Smooth muscle cell (in vitro differentiated cells): ENCODE data around the gene C17orf50. TPM values are rescaled to one million over a fixed set of nuclear protein-coding genes. Genes with fewer than 3 reads are reported as not detected.
"Not testable (repeated sequence)": the region's sequence is repeated elsewhere in the genome, so short reads cannot be mapped to it uniquely, and the experiment has no call there.

Source experiments
- DNase-seq: peaks from one replicate; lab custom pipeline; 2025; ENCODE audit not compliant: unreplicated experiment; lab: John Stamatoyannopoulos, UW
- H2AFZ ChIP-seq: fragments of 200-600 bp; sonication (generic); 2 replicates; pipeline ENCODE4 v1.6.0; 2016; ENCODE audit warnings: antibody characterized with exemption, low read depth, mild to moderate bottlenecking
- H3F3A ChIP-seq: fragments of 200-600 bp; sonication (generic); 2 replicates; pipeline ENCODE4 v1.6.0; 2017; ENCODE audit warnings: antibody characterized with exemption, low read depth
- H3K27ac ChIP-seq: fragments of 200-600 bp; sonication (generic); 2 replicates; pipeline ENCODE4 v1.5.1; 2016; ENCODE audit warnings: low read depth, mild to moderate bottlenecking
- H3K27me3 ChIP-seq: fragments of 200-600 bp; sonication (generic); 2 replicates; pipeline ENCODE4 v1.6.1; 2016; ENCODE audit warnings: low read depth, mild to moderate bottlenecking
- H3K36me3 ChIP-seq: fragments of 200-600 bp; sonication (generic); 2 replicates; pipeline ENCODE4 v1.5.1; 2016; ENCODE audit warnings: low read depth
- H3K4me1 ChIP-seq: fragments of 200-600 bp; sonication (generic); 2 replicates; pipeline ENCODE4 v1.5.1; 2016; ENCODE audit warnings: low read depth
- H3K4me2 ChIP-seq: fragments of 200-600 bp; sonication (generic); 2 replicates; pipeline ENCODE4 v1.6.0; 2016; ENCODE audit warnings: mild to moderate bottlenecking
- H3K4me3 ChIP-seq: fragments of 200-600 bp; sonication (generic); 2 replicates; pipeline ENCODE4 v1.5.1; 2016; ENCODE audit warnings: mild to moderate bottlenecking
- H3K79me2 ChIP-seq: fragments of 200-600 bp; sonication (generic); 2 replicates; pipeline ENCODE4 v1.6.0; 2016; ENCODE audit warnings: low read depth, mild to moderate bottlenecking
- H3K9ac ChIP-seq: fragments of 200-600 bp; sonication (generic); 2 replicates; pipeline ENCODE4 v1.6.0; 2016; ENCODE audit warnings: low read depth
- H3K9me3 ChIP-seq: fragments of 200-600 bp; sonication (generic); replicated peaks from 2 replicates; pipeline ENCODE4 v1.5.1; 2016; ENCODE audit warnings: low read depth
- H4K20me1 ChIP-seq: fragments of 200-600 bp; sonication (generic); 2 replicates; pipeline ENCODE4 v1.6.0; 2016; ENCODE audit warnings: low read depth
- WGBS: methylation state at CpG from one replicate; pipeline ENCODE4 v1.1.7; 2016; ENCODE audit warnings: low lambda C conversion rate; 5-methylcytosine and 5-hydroxymethylcytosine counted together
- polyA plus RNA-seq: library from polyadenylated mRNA; unstranded; fragments of >200 nt; fragmentation: Nextera tagmentation; extraction: Ambion mirVana; gene quantifications from 2 replicates; pipeline ENCODE4 v1.2.1, GENCODE V29; 2016
- total RNA-seq: library from RNA; depleted of rRNA; stranded (reverse); fragments of >200 nt; gene quantifications from 2 replicates; pipeline ENCODE4 v1.2.3, GENCODE V29; 2014
- TF ChIP-seq, protein P1 (sequence below): fragments of 200-600 bp; sonication (generic); IDR thresholded peaks from 2 replicates; pipeline ENCODE4 v1.5.1; 2017; ENCODE audit warnings: borderline replicate concordance, mild to moderate bottlenecking, antibody characterized with exemption; ENCODE audit not compliant: insufficient read depth, poor library complexity, severe bottlenecking

Gene C17orf50
- total and polyA plus RNA-seq, 2 experiments from 2014 or later, result 0.33 TPM; not detected in 1

DNA sequence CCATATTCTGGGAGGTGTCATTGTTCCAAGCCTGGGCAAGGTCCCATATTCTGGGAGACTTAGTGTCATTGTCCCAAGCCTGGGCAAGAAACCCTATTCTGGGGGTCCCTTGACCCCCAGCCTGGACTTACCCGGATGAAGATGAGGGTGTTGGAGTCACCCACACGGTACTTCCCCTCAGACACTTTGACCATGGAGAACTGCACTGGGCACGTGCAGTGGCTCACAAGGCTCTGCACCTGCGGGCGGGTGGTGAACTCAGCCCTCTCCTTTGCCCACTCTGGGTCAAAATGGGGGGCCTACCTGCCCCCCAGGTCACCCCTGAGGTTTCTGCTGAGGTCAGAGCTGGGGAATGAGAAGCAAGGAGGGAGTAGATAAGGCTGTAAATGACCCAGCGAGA is 11.7 kb upstream of the C17orf50 start:
- Histone ChIP-seq H3K9me3 (no peaks in the 10 kb centered on the region), H2AFZ (no peak overlapping the region), H3F3A (no peaks in the 10 kb centered on the region), H4K20me1 (no peaks in the 10 kb centered on the region), H3K4me3 (no peak overlapping the region), H3K36me3 (no peaks in the 10 kb centered on the region), H3K79me2 (no peaks in the 10 kb centered on the region), H3K27ac (no peak overlapping the region), H3K4me1 (no peaks in the 10 kb centered on the region), H3K27me3 (peaks cover 16% of the 10 kb centered on the region), H3K9ac (no peak overlapping the region), H3K4me2 (no peak overlapping the region)
- no peak for DNase-seq
- TF ChIP-seq, protein P1, sequence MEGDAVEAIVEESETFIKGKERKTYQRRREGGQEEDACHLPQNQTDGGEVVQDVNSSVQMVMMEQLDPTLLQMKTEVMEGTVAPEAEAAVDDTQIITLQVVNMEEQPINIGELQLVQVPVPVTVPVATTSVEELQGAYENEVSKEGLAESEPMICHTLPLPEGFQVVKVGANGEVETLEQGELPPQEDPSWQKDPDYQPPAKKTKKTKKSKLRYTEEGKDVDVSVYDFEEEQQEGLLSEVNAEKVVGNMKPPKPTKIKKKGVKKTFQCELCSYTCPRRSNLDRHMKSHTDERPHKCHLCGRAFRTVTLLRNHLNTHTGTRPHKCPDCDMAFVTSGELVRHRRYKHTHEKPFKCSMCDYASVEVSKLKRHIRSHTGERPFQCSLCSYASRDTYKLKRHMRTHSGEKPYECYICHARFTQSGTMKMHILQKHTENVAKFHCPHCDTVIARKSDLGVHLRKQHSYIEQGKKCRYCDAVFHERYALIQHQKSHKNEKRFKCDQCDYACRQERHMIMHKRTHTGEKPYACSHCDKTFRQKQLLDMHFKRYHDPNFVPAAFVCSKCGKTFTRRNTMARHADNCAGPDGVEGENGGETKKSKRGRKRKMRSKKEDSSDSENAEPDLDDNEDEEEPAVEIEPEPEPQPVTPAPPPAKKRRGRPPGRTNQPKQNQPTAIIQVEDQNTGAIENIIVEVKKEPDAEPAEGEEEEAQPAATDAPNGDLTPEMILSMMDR, result no peak
- WGBS, result 94% methylated on average over 6 of the region's 6 CpGs

DNA sequence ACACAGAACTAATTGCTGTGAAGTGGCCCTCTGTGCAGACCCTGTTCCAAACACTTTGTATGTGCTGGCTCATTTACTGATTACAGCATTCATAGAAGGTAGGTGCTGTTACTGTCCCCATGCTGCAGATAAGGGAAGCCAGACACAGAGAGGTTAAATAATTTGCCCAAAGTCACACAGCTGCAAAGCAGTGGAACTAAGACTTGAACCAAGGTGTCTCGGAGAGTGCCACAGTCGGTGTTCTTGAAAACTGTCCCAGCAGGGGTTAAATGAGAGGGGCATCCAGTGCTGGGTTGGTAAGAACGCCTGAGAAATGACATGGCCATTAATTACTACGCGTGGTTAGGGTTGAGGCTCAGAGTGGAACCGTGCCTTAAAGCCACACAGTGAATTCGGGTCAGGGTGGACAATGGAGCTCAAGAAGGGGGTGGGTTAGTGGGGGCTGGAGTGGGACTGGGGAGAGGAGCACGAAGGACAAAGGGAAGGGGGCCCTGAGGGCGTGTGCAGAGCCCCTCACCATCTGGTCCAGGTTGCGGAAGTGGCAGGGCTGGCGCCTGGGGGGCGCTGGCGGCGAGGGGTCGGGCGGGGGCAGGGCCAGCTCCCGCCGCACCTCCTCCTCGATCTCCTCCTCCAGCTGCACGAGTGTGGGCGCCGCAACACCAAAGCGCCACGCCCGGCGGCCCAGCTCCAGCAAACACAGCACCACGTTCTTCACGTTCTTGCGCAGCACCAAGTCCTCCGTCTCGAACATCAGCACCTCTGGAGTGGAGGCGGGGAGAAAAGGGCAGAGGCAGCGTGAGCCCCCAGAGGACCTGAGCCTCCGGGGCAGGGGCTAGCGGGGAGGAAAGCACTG is 10.9 kb upstream of the C17orf50 start:
- TF ChIP-seq, protein P1, result no peak
- no peak overlapping the region for H3K9ac ChIP-seq
- no peaks in the 10 kb centered on the region for H4K20me1 ChIP-seq
- H3K4me1 ChIP-seq, result no peaks in the 10 kb centered on the region
- no peaks in the 10 kb centered on the region for H3F3A ChIP-seq
- 21% methylated on average over 27 of the region's 35 CpGs for WGBS
- no peak overlapping the region for H3K27ac ChIP-seq
- H3K4me3 ChIP-seq, result peak overlapping the region; percentile 24
- no peaks in the 10 kb centered on the region for H3K79me2 ChIP-seq
- no peak for DNase-seq
- H3K36me3 ChIP-seq, result no peaks in the 10 kb centered on the region
- no peak overlapping the region for H2AFZ ChIP-seq
- peaks cover 16% of the 10 kb centered on the region for H3K27me3 ChIP-seq
- H3K4me2 ChIP-seq, result peak overlapping the region; percentile 73
- no peaks in the 10 kb centered on the region for H3K9me3 ChIP-seq

DNA sequence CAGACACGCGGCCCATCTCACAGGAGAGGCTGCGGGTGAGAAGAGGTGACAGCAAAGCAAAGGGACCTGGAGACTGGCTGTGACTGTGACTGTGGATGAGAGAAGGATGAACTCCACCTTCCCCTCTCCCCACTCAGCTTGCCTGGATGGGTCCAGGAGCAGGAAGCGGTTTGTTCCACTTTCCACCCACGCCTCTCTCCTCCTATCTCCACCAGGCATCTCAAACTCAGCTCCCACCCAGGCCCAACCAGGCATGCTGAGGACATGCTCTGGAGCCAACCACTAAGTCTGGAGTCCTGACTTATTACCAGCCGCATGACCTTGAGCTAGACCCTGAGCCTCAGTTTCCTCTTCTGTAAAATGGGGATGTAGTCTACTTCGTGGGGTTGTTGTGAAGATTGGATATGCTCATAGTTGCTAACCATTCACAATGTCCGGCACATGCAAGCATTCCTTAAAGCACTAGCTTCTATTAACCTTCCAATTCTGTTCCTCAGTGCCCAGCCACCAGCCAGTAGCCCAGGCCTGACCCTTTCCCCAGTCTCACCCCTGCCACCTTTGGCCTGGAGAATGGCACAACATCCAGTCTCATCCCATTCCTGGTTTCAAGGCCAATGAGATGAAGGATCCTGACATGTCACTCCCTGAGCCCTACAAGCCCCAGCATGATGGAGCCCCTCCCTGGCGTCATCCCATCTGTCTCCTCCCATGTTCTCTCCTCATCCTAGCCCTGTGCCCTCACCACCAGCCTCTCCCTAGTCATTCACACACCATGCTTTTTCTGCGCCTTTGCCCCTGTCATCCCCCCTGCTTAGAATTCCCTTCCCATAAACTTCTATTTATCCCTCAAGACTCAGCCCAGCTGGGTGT is 9.9 kb upstream of the C17orf50 start:
- Histone ChIP-seq H2AFZ (no peak overlapping the region), H3K36me3 (no peaks in the 10 kb centered on the region), H3K79me2 (no peaks in the 10 kb centered on the region), H4K20me1 (no peaks in the 10 kb centered on the region), H3K4me3 (no peak overlapping the region), H3K4me1 (no peaks in the 10 kb centered on the region), H3K9me3 (no peaks in the 10 kb centered on the region), H3K27me3 (peaks cover 16% of the 10 kb centered on the region), H3K4me2 (peak overlapping the region; percentile 73), H3K27ac (no peak overlapping the region), H3K9ac (no peak overlapping the region), H3F3A (no peaks in the 10 kb centered on the region)
- TF ChIP-seq, protein P1, result no peak
- DNase-seq, result no peak
- WGBS, result 85% methylated on average over 10 of the region's 10 CpGs

DNA sequence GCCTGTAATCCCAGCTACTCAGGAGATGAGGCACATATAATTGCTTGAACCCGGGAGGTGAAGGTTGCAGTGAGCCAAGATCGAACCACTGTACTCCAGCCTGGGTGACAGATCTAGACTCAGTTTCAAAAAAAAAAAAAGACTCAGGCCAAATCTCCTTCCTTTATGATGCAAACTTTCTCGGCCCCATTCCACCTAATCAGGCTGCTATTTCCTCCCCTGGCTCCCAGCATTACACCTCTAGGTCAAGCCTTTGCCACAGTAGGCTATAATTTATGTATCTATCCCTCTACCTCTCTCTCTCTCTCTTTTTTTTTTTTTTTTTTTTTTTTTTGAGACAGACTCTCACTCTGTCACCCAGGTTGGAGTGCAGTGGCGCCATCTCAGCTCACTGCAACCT is 9.1 kb upstream of the C17orf50 start:
- H3K36me3 ChIP-seq, H3K4me1 ChIP-seq, H2AFZ ChIP-seq, H4K20me1 ChIP-seq, H3K9ac ChIP-seq, H3K4me3 ChIP-seq, DNase-seq, H3K79me2 ChIP-seq, H3K27ac ChIP-seq, H3F3A ChIP-seq, H3K4me2 ChIP-seq, H3K9me3 ChIP-seq: not testable (repeated sequence)
- 92% methylated on average over 4 of the region's 4 CpGs for WGBS
- peaks cover 16% of the 10 kb centered on the region for H3K27me3 ChIP-seq
